Prostate gland (tissue), 2 donors: ENCODE data around the gene PPM1L. TPM values are rescaled to one million over a fixed set of nuclear protein-coding genes. Genes with fewer than 3 reads are reported as not detected.

Experiments
- DNase-seq: peaks from one replicate; pipeline ENCODE4 v3.0.0-alpha.2; 2019; ENCODE audit warnings: low spot score
- H3K27ac ChIP-seq, 2 donors: fragments of 200-600 bp; sonication (generic); 2 replicates each; pipeline ENCODE4 v1.5.1; 2017 to 2019
- H3K27me3 ChIP-seq: fragments of 200-600 bp; sonication (generic); replicated peaks from 2 replicates; pipeline ENCODE4 v1.5.1; 2019; ENCODE audit not compliant: insufficient read depth
- H3K36me3 ChIP-seq, 2 donors: fragments of 200-600 bp; sonication (generic); 1 replicate in 1 of 2; 2 replicates in 1 of 2; pipeline versions ENCODE4 v1.5.1 to v1.8.1; 2017 to 2019
- H3K4me1 ChIP-seq: fragments of 200-600 bp; sonication (generic); replicated peaks from 2 replicates; pipeline ENCODE4 v1.5.1; 2019
- H3K4me3 ChIP-seq, 2 donors: fragments of 200-600 bp; sonication (generic); 2 replicates each; pipeline ENCODE4 v1.5.1; 2017 to 2019
- H3K9me3 ChIP-seq: fragments of 200-600 bp; sonication (generic); 2 replicates; pipeline ENCODE4 v1.5.1; 2017
- CTCF ChIP-seq, 4 experiments: fragments of 200-600 bp in 2 of 4; fragments of 450-650 bp in 2 of 4; sonication (generic) in 2 of 4; IDR thresholded peaks; 1 replicate in 3 of 4; 2 replicates in 1 of 4; pipeline ENCODE4 v1.5.1; 2016 to 2019; ENCODE audit warnings: antibody characterized with exemption in 4 of 4, mild to moderate bottlenecking in 2 of 4, moderate library complexity in 2 of 4
- POLR2A ChIP-seq: fragments of 450-650 bp; IDR thresholded peaks from one replicate; pipeline ENCODE4 v1.6.1; 2016; ENCODE audit warnings: antibody characterized with exemption, mild to moderate bottlenecking
- POLR2AphosphoS5 ChIP-seq: sonication (generic); formaldehyde crosslinking; IDR thresholded peaks from one replicate; pipeline ENCODE4 v1.6.1; 2017; ENCODE audit warnings: antibody characterized with exemption
- WGBS: methylation state at CpG from one replicate; pipeline ENCODE4 v1.1.5; 2018; 5-methylcytosine and 5-hydroxymethylcytosine counted together
- intact Hi-C: fragments of 100-400 bp; cut with DNase I; formaldehyde crosslinking; loops from one replicate; pipeline ENCODE4 v1.14.2; 2022
- total RNA-seq, 2 donors: library from RNA; depleted of rRNA; stranded (reverse); fragments of >200 nt; gene quantifications; one replicate each; pipeline ENCODE4 v1.1.0, GENCODE V29; 2016

PPM1L gene
- total RNA-seq, 2 donors from 2014 or later = 23.6 to 27.0 TPM

DNA sequence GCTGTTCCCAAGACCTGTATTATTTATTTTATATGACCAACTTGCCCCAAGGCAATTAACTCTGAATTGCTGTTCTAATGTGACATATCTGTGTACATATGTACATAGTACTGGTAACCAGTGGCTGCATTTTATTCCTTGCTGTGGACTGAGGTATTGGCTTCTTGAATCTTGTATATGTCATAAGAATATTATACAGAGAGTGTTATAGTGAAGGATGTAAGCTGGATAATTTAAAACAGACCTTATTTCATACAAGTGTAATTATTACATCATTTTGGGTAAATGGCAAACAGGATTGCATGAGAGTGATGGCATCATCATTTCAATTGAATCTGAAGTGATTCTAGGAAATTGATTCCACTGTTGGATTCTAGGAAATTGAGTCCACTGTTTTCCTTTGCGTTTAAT is 316.2 kb downstream of the PPM1L start:
- no peak for DNase-seq
- Histone ChIP-seq H3K36me3 (no peaks in the 10 kb centered on the region), H3K27ac (no peak overlapping the region), H3K9me3 (no peaks in the 10 kb centered on the region), H3K27me3 (no peaks in the 10 kb centered on the region), H3K4me1 (no peaks in the 10 kb centered on the region), H3K4me3 (no peak overlapping the region)
- 91% methylated on average over 1 of the region's 1 CpG for WGBS
- no peak for TF ChIP-seq POLR2AphosphoS5
- no peak for TF ChIP-seq POLR2A
- no peak for TF ChIP-seq CTCF (IDR thresholded peaks at IDR 0.05)
- intact Hi-C loops = no loop called here

- Histone ChIP-seq H3K9me3 (no peaks in the 10 kb centered on the region), H3K27me3 (no peaks in the 10 kb centered on the region), H3K4me1 (no peaks in the 10 kb centered on the region), H3K27ac (no peak overlapping the region), H3K36me3 (no peaks in the 10 kb centered on the region), H3K4me3 (no peak overlapping the region)
- DNase-seq = no peak
- TF ChIP-seq POLR2AphosphoS5 (no peak), CTCF (IDR thresholded peaks at IDR 0.05) (no peak), POLR2A (no peak)
- intact Hi-C loops = no loop called here
Observed at GRCh38 chr3:161072751-161073150, 316.7 kb downstream of the PPM1L start.

DNA sequence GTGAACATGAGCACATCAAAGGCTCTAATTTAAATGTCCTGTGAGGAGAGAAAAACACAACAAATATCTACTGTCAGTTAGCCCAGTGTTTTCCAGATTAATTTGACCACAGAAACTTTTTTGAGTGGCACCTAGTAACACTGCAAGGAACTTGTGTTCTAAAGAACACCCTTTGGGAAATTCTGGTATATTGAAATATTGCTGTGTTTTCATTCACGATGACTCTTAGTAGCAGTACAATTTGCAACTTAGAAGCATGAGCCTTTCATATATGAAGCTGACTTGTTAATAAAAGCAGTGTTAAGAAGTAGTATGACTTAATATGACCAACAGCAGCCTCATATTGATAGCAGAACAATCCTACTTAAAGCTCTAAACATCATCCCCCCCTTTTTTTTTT is 317.1 kb downstream of the PPM1L start:
- H3K27me3 ChIP-seq = no peaks in the 10 kb centered on the region
- no peak overlapping the region for H3K27ac ChIP-seq
- H3K9me3 ChIP-seq = no peaks in the 10 kb centered on the region
- no peak for TF ChIP-seq POLR2AphosphoS5
- no peak for TF ChIP-seq POLR2A
- TF ChIP-seq CTCF (IDR thresholded peaks at IDR 0.05) = no peak
- 100% methylated on average over 1 of the region's 1 CpG for WGBS
- H3K4me3 ChIP-seq = no peak overlapping the region
- DNase-seq = no peak
- no peaks in the 10 kb centered on the region for H3K4me1 ChIP-seq
- H3K36me3 ChIP-seq = no peaks in the 10 kb centered on the region
- intact Hi-C loops = no loop called here

- H3K27ac ChIP-seq = no peak overlapping the region
- H3K27me3 ChIP-seq = no peaks in the 10 kb centered on the region
- TF ChIP-seq POLR2AphosphoS5 (no peak), POLR2A (no peak), CTCF (IDR thresholded peaks at IDR 0.05) (no peak)
- intact Hi-C loops = no loop called here
- WGBS = 68% methylated on average over 4 of the region's 4 CpGs
- no peak overlapping the region for H3K4me3 ChIP-seq
- H3K4me1 ChIP-seq = no peaks in the 10 kb centered on the region
- no peak for DNase-seq
- no peaks in the 10 kb centered on the region for H3K36me3 ChIP-seq
- no peaks in the 10 kb centered on the region for H3K9me3 ChIP-seq
Observed at GRCh38 chr3:161081633-161082032, 325.6 kb downstream of the PPM1L start.

GRCh38 chr3:161082063-161082462 is 326.0 kb downstream of the PPM1L start:
- 51% methylated on average over 2 of the region's 2 CpGs for WGBS
- Histone ChIP-seq H3K27ac (no peak overlapping the region), H3K36me3 (no peaks in the 10 kb centered on the region), H3K4me1 (no peaks in the 10 kb centered on the region), H3K9me3 (no peaks in the 10 kb centered on the region), H3K4me3 (no peak overlapping the region), H3K27me3 (no peaks in the 10 kb centered on the region)
- intact Hi-C loops = no loop called here
- no peak for DNase-seq
- TF ChIP-seq CTCF (IDR thresholded peaks at IDR 0.05) (no peak), POLR2AphosphoS5 (no peak), POLR2A (no peak)
